CD14-positive monocyte (primary cell): ENCODE measurements around the gene FAM210B. TPM values are rescaled to one million over a fixed set of nuclear protein-coding genes. Genes with fewer than 3 reads are reported as not detected.

Source experiments
- DNase-seq, 3 donors: peaks; one replicate each; pipeline ENCODE4 v3.0.0-alpha.2; 2011 to 2022
- H2AFZ ChIP-seq: 2 replicates; pipeline ENCODE4 v1.6.0; 2012; ENCODE audit warnings: mild to moderate bottlenecking, low read depth, low read length, inconsistent platforms; ENCODE audit not compliant: insufficient read depth, poor library complexity, severe bottlenecking
- H3K27ac ChIP-seq, 2 donors: 1 replicate in 1 of 2; 2 replicates in 1 of 2; pipeline ENCODE4 v1.5.1; 2012 to 2013; ENCODE audit warnings: low read length in 2 of 2, control low read depth in 1 of 2, inconsistent platforms in 1 of 2, low read depth in 1 of 2, mild to moderate bottlenecking in 1 of 2
- H3K27me3 ChIP-seq, 2 donors: one replicate each; pipeline versions ENCODE4 v1.6.0 to v1.6.1; 2011 to 2013; ENCODE audit warnings: low read length in 2 of 2; ENCODE audit not compliant: control insufficient read depth in 2 of 2, insufficient read depth in 2 of 2
- H3K36me3 ChIP-seq, 2 donors: replicated peaks in 1 of 2; 1 replicate in 1 of 2; 2 replicates in 1 of 2; pipeline versions ENCODE4 v1.5.1 to v1.6.1; 2012 to 2013; ENCODE audit warnings: low read length in 2 of 2, control low read depth in 1 of 2, inconsistent platforms in 1 of 2, mild to moderate bottlenecking in 1 of 2; ENCODE audit not compliant: insufficient read depth in 2 of 2, control insufficient read depth in 1 of 2
- H3K4me1 ChIP-seq, 2 donors: 1 replicate in 1 of 2; 2 replicates in 1 of 2; pipeline versions ENCODE4 v1.5.1 to v1.6.1; 2012 to 2013; ENCODE audit warnings: low read length in 2 of 2, control low read depth in 1 of 2, inconsistent platforms in 1 of 2, mild to moderate bottlenecking in 1 of 2, moderate library complexity in 1 of 2; ENCODE audit not compliant: insufficient read depth in 2 of 2, control insufficient read depth in 1 of 2
- H3K4me2 ChIP-seq: replicated peaks from 2 replicates; pipeline ENCODE3; 2012; ENCODE audit warnings: low read length, moderate library complexity, mild to moderate bottlenecking; ENCODE audit not compliant: poor library complexity, severe bottlenecking; ENCODE audit errors: extremely low read depth
- H3K4me3 ChIP-seq, 3 experiments: fragments of 200-600 bp in 1 of 3; sonication (generic) in 1 of 3; replicated peaks in 1 of 3; 1 replicate in 2 of 3; 2 replicates in 1 of 3; pipeline ENCODE4 v1.5.1; 2011 to 2013; ENCODE audit warnings: low read length in 3 of 3, mild to moderate bottlenecking in 3 of 3, control low read depth in 2 of 3, low read depth in 2 of 3, inconsistent platforms in 1 of 3, moderate library complexity in 1 of 3
- H3K79me2 ChIP-seq: 2 replicates; pipeline ENCODE4 v1.6.0; 2012; ENCODE audit warnings: mild to moderate bottlenecking, control low read depth, inconsistent platforms, low read length, moderate library complexity; ENCODE audit not compliant: insufficient read depth
- H3K9ac ChIP-seq: 2 replicates; pipeline ENCODE4 v1.6.0; 2017; ENCODE audit warnings: low read length, mild to moderate bottlenecking; ENCODE audit not compliant: insufficient read depth, poor library complexity, severe bottlenecking
- H3K9me3 ChIP-seq, 2 donors: replicated peaks in 1 of 2; 1 replicate in 1 of 2; 2 replicates in 1 of 2; pipeline versions ENCODE4 v1.5.1 to v1.6.1; 2012 to 2013; ENCODE audit warnings: low read length in 2 of 2, control low read depth in 1 of 2; ENCODE audit not compliant: control insufficient read depth in 1 of 2, insufficient read depth in 1 of 2
- H4K20me1 ChIP-seq: 2 replicates; pipeline ENCODE4 v1.6.0; 2012; ENCODE audit warnings: mild to moderate bottlenecking, low read length, control low read depth, moderate library complexity; ENCODE audit not compliant: insufficient read depth
- H3K27ac Mint-ChIP-seq, 7 donors: one replicate each; pipeline ENCODE4 v1.8.0; 2020; ENCODE audit warnings: mild to moderate bottlenecking in 7 of 7, mixed read lengths in 7 of 7, moderate library complexity in 6 of 7, inconsistent platforms in 2 of 7
- H3K27me3 Mint-ChIP-seq, 3 donors: one replicate each; pipeline ENCODE4 v1.8.0; 2021 to 2022; ENCODE audit warnings: low read depth in 3 of 3, mild to moderate bottlenecking in 3 of 3, mixed read lengths in 3 of 3, moderate library complexity in 3 of 3, inconsistent platforms in 1 of 3
- H3K36me3 Mint-ChIP-seq, 2 donors: one replicate each; pipeline ENCODE4 v1.8.0; 2020; ENCODE audit warnings: mixed read lengths in 2 of 2, inconsistent platforms in 1 of 2, mild to moderate bottlenecking in 1 of 2
- H3K4me1 Mint-ChIP-seq: one replicate; pipeline ENCODE4 v1.8.0; 2020; ENCODE audit warnings: mild to moderate bottlenecking, mixed read lengths
- H3K4me3 Mint-ChIP-seq, 2 donors: one replicate each; pipeline ENCODE4 v1.8.0; 2020; ENCODE audit warnings: mild to moderate bottlenecking in 2 of 2, mixed read lengths in 2 of 2, moderate library complexity in 1 of 2
- H3K9me3 Mint-ChIP-seq, 7 donors: one replicate each; pipeline ENCODE4 v1.8.0; 2020 to 2022; ENCODE audit warnings: mixed read lengths in 7 of 7, mild to moderate bottlenecking in 6 of 7, moderate library complexity in 6 of 7, inconsistent platforms in 2 of 7
- CTCF ChIP-seq: fragments of 200-600 bp; IDR thresholded peaks from one replicate; pipeline ENCODE4 v1.8.0; 2022; ENCODE audit warnings: antibody characterized with exemption, mild to moderate bottlenecking
- WGBS: methylation state at CpG from one replicate; pipeline ENCODE4 v1.1.5; 2013; ENCODE audit warnings: missing lambda C conversion rate; ENCODE audit not compliant: insufficient coverage; 5-methylcytosine and 5-hydroxymethylcytosine counted together
- intact Hi-C, 2 donors: fragments of 100-400 bp; cut with micrococcal nuclease; formaldehyde crosslinking; loops; one replicate each; pipeline versions ENCODE4 v1.15.0 to v1.15.1; 2023
- polyA plus RNA-seq, 3 donors: library from polyadenylated mRNA; depleted of rRNA in 1 of 3; unstranded in 2 of 3; stranded (reverse) in 1 of 3; fragments of 300-500 nt in 2 of 3; fragments of >200 nt in 1 of 3; fragmentation: Illumina TruSeq in 2 of 3; gene quantifications; 1 replicate in 2 of 3; 2 replicates in 1 of 3; pipeline ENCODE4 v1.2.3, GENCODE V29; 2012 to 2021

Gene FAM210B
- polyA plus RNA-seq, 3 donors = 15.2 to 41.3 (median 34.5) TPM

GRCh38 chr20:56323206-56323605 is 35.6 kb upstream of the FAM210B start:
- no peaks in the 10 kb centered on the region for H3K4me1 ChIP-seq
- H3K9me3 Mint-ChIP-seq = peaks cover 0 to 2% (median 0%) of the 10 kb centered on the region in 7 donors
- TF ChIP-seq CTCF = no peak

DNA sequence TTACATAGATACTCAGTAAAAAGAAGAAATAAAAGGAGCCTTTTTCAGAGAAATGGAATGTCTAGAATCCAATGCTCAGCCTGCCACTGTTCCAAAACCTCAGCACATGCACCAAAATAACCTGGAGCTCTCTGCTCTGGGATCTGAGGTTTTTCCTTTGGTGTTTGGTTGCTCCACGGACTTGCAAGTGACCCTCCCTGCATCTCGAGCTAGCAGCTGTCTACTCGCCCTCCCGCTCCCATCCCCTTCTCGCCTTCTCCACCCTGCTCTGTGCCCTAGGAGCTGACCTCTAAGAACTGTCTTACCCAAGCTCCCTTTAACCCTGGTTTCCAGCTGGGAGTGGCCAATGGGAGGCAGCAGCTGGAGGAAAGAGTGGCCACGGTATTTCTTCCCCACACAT is 35.1 kb upstream of the FAM210B start:
- Mint-ChIP-seq H3K36me3 (no peaks in the 10 kb centered on the region), H3K27ac (no peak overlapping the region), H3K4me1 (no peaks in the 10 kb centered on the region), H3K9me3 (peaks cover 0 to 2% (median 0%) of the 10 kb centered on the region in 7 donors), H3K4me3 (no peak overlapping the region), H3K27me3 (peaks cover 5 to 12% (median 11%) of the 10 kb centered on the region in 3 donors)
- 59% methylated on average over 3 of the region's 6 CpGs for WGBS
- intact Hi-C loops = no loop called here
- no peak for DNase-seq
- Histone ChIP-seq H3K4me1 (no peaks in the 10 kb centered on the region), H3K9ac (no peak overlapping the region), H3K79me2 (no peaks in the 10 kb centered on the region), H3K4me2 (no peak overlapping the region), H3K27me3 (no peaks in the 10 kb centered on the region), H2AFZ (no peak overlapping the region), H3K9me3 (no peaks in the 10 kb centered on the region), H3K27ac (no peak overlapping the region), H3K4me3 (no peak overlapping the region), H4K20me1 (no peaks in the 10 kb centered on the region), H3K36me3 (no peaks in the 10 kb centered on the region)
- TF ChIP-seq CTCF = no peak

More at GRCh38 chr20:56323206-56323605, 35.6 kb upstream of the FAM210B start:
- Mint-ChIP-seq H3K4me3 (no peak overlapping the region), H3K36me3 (no peaks in the 10 kb centered on the region), H3K27me3 (peaks cover 5 to 16% (median 11%) of the 10 kb centered on the region in 3 donors), H3K4me1 (no peaks in the 10 kb centered on the region), H3K27ac (no peak overlapping the region)
- H3K4me2 ChIP-seq = no peak overlapping the region
- DNase-seq = no peak
- H3K27ac ChIP-seq = no peak overlapping the region
- WGBS = 17% methylated on average over 1 of the region's 2 CpGs
- no peaks in the 10 kb centered on the region for H4K20me1 ChIP-seq
- H3K4me3 ChIP-seq = no peak overlapping the region
- H3K27me3 ChIP-seq = no peaks in the 10 kb centered on the region
- H3K9ac ChIP-seq = no peak overlapping the region
- no peaks in the 10 kb centered on the region for H3K9me3 ChIP-seq
- intact Hi-C loops = no loop called here
- H3K79me2 ChIP-seq = no peaks in the 10 kb centered on the region
- no peaks in the 10 kb centered on the region for H3K36me3 ChIP-seq
- no peak overlapping the region for H2AFZ ChIP-seq
